Left lobe of liver (tissue), 2 donors: ENCODE results near the gene LARP1. TPM values are rescaled to one million over a fixed set of nuclear protein-coding genes. Genes with fewer than 3 reads are reported as not detected.

Experiments
- ATAC-seq: fragments of 200-7000 bp; cut with Tn5 transposase; one replicate; pipeline ENCODE4 v1.9.1; 2020; ENCODE audit warnings: mild to moderate bottlenecking, moderate library complexity
- DNase-seq: peaks from one replicate; pipeline ENCODE4 v3.0.0-alpha.2; 2020; ENCODE audit warnings: low spot score
- total RNA-seq: library from RNA; stranded (reverse); gene quantifications from one replicate; pipeline ENCODE4 v1.2.1, GENCODE V29; 2021
- donor health status: DM: no; HTN: no; CAD: no; lungs with moderate emphysema.
- donor health status: DM: no; HTN: yes; CAD: no.

The LARP1 gene
- total RNA-seq, 1 donor from 2014 or later = 83.2 TPM

DNA sequence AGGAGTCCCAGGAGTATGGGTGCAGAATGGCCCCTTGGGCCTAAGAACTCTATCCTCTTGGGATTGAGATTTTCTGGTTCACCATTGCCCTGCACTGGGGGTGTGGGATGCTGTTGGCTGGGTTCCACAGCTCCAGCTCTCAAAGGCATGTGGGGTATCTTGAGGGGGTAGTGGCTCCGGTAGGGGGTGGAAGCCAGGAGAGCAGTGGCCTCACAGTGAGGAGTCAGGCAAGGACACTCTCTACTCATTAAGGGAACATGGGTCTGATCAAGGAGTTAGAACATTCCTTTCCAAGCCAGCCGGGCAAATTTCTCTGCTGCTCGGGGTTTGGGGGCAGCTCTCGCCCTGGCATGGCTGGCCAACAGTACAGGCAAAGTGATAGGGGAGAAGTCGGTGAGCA, 33.0 kb downstream of the LARP1 start:
- no peak for DNase-seq
- no peak for ATAC-seq

- ATAC-seq (no peak), DNase-seq (no peak)
These were observed 36.4 kb downstream of the LARP1 start for GRCh38 chr5:154791535-154791934.

DNA sequence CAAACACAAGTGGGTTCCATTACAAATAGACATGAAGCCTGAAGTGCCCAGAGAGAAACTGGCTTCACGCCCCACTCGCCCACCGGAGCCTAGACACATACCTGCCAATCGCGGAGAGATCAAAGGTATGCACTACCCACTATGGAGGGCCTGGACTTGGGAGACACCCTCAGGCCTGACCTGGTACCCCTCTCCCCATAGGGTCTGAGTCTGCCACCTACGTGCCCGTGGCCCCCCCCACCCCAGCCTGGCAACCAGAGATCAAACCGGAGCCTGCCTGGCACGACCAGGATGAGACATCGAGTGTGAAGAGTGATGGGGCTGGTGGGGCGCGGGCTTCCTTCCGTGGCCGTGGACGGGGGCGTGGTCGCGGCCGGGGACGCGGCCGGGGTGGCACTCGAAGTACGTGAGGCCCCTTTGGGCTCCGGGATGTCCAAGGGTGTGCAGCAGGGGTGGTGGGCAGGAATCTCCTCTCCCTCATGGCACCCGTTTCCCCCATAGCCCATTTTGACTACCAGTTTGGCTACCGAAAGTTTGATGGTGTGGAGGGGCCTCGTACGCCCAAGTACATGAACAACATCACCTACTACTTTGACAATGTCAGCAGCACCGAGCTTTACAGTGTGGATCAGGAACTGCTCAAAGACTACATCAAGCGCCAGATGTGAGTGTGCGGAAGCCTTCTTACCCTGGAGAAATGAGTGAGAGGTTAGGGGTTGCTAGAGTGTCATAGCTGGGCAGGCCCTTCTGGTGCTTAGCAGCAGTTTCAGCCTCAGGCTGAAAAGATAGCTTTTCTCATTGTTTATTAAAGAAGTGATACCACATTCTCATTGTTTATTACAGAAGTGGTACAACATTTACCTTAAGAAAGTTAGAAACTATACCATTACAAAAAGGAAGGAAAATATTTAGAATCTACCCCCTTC, 38.7 kb downstream of the LARP1 start:
- no peak for DNase-seq
- peak; percentile 20 for ATAC-seq

- ATAC-seq (no peak), DNase-seq (no peak)
These were observed 39.5 kb downstream of the LARP1 start for GRCh38 chr5:154794525-154795234.

DNA sequence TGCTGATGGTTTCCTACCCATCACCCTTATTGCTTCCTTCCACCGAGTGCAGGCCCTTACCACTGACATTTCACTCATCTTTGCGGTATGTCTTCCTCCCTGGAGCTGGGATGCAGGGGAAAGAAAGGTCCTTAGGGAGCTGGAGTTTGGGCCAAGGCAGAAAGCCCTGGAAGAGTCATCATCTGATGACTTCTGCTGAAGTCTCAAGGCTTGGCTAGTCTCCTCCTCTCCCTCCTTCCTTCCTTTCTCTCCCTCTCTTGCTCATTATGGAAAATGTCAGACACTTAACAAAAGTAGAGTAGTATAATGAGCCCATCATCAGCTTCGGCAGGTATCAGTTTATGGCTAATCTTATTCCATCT, 40.0 kb downstream of the LARP1 start:
- ATAC-seq = no peak
- no peak for DNase-seq

GRCh38 chr5:154797762-154798161, 42.6 kb downstream of the LARP1 start:
- no peak for DNase-seq
- no peak for ATAC-seq

DNA sequence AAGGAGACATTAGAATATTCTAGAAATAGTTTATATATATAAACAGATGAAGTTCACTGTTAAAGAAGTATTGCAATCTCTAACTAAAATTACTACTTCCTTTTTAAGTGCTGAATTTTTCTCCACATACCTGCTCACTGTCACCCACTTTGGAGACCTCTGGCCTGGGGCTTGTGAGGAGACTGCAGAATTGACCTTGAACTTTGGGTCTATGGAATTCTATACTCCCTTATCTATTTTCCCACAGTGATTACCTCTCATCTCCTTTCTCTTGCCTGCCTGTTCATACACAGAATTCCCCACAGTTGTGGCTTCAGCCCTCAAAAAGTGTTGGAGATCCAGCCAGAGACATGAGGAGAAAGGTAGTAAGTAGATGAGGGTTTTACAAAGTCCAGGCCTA, 45.4 kb downstream of the LARP1 start:
- DNase-seq (no peak), ATAC-seq (no peak)

- DNase-seq (no peak), ATAC-seq (no peak)
These were observed 45.9 kb downstream of the LARP1 start for GRCh38 chr5:154801083-154801482.

DNA sequence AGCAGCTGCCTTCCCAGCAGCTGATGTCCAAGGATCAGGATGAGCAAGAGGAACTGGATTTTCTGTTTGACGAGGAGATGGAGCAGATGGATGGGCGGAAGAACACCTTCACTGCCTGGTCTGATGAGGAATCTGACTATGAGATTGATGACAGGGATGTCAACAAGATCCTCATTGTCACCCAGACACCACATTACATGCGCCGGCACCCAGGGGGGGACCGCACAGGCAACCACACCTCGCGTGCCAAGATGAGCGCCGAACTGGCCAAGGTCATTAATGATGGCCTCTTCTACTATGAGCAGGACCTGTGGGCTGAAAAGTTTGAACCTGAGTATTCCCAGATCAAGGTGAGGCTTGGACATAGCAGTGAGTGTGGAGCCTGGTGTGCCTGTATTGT, 46.9 kb downstream of the LARP1 start:
- no peak for ATAC-seq
- DNase-seq = no peak

- ATAC-seq = no peak
- DNase-seq = no peak
These were observed 51.0 kb downstream of the LARP1 start for GRCh38 chr5:154806176-154806575.

DNA sequence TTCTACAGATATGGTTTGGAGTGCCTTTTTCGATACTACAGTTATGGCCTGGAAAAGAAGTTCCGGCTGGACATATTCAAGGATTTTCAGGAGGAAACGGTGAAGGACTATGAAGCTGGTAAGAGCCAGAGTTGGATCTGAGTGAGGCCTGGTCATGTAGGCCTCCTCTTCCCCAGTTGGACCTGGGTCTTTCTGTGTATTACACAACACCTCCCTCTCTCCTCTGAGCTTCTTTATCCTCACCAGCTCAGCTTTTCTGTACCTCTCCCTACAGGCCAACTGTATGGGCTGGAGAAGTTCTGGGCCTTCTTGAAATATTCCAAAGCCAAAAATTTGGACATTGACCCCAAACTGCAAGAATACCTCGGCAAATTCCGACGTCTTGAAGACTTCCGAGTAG, 56.1 kb downstream of the LARP1 start:
- DNase-seq (no peak), ATAC-seq (peak; percentile 68)

- ATAC-seq = peak; percentile 74
These were observed 56.7 kb downstream of the LARP1 start for GRCh38 chr5:154811653-154812465.

DNA sequence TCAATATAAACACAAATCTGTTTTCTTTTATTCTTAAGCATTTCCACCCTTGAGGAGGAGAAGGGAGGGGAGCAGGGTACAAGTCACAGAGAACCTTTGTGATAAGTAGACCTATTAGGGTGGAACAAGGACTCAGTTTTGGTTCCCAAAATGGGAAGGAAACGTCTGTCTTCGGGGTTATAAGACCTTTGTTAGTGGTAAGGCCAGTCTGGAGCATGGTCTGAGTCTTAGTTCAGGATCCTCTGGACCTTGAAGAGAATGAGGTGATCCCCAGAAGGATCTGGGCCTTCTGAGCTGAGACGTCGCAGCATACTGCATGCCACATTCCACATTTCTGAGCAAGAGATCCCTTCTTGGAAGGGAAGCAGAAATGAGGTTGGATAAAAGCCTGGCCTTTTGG, 58.0 kb downstream of the LARP1 start:
- no peak for ATAC-seq
- no peak for DNase-seq

More at GRCh38 chr5:154811653-154812465, 56.7 kb downstream of the LARP1 start:
- peak; percentile 63 for DNase-seq

GRCh38 chr5:154813736-154814135, 58.6 kb downstream of the LARP1 start:
- ATAC-seq = no peak
- DNase-seq = no peak

DNA sequence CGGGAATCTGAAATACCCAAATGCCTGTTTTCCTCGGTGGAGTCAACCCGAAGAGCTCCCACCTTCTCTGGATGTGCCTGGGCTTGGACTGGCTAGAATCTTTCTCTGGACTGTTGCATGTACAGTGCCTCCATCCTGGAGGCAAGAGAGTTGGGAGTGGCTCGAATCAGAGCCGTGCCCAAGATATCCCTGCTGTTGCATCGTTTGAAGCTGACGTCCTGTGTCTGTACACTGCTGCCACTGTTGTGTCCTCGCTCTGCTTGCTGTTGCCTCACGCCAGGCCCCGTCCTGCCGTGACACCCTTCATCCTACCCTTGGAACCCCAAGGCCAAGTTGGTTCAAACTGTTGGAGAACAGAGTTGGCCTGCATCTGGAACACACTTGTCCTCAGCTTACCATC, 59.8 kb downstream of the LARP1 start:
- no peak for ATAC-seq
- no peak for DNase-seq

DNA sequence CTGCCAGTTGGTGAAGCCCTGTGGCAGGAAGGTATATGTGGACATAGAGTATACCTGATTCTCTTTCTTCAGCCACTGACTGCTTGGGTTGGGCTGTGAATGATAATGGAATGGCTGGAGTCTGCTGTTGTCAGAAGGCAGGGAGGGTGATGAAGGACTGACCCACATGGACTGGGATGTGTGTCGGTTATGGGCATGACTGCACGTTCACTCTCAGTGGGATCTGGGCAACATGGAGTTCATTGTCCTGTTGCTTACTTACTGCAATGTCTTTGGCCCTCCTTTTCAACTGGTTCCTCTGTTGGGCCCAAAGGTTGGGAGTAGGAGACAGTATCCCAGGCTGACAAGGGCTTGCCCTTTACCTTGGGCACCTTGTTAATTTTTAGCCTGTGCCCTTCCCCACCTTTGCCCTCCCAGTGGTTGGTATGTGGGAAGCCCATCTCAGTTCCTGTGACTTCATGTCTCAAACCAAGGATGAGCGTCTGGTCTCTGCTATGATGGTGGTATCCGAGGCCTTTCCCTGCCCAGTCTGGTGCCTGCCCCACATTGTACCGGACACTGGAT, 60.6 kb downstream of the LARP1 start:
- peak; percentile 66 for DNase-seq
- peak; percentile 78 for ATAC-seq

DNA sequence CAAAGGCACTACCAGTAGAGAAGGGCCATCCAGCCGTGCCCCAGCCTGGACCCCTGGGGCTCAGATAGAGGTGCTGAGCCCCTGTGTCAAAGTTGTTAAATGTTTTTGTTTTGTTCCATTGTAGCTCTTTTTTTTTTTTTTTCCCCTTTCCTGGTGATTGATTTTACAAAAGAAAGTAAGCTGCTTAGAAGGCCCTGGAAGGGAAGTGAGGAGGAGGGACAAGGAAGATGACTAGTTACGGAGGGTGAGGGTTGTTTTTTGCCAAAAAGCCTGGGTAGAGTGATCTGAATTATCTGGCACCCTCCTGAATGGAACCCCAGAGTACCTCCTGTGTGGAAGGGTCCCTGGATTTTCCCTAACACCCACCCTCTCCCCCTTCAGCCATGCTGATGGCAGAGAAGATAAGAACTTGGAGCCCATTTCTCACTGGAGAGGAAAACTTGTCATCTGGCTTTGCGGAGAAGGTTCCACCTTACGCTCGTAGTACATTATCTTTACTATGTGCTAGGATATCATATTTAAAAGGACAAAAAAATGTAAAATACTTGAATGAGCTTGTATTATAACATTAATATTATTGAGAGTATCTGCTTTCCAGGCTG, 61.8 kb downstream of the LARP1 start:
- ATAC-seq (no peak), DNase-seq (no peak)

DNA sequence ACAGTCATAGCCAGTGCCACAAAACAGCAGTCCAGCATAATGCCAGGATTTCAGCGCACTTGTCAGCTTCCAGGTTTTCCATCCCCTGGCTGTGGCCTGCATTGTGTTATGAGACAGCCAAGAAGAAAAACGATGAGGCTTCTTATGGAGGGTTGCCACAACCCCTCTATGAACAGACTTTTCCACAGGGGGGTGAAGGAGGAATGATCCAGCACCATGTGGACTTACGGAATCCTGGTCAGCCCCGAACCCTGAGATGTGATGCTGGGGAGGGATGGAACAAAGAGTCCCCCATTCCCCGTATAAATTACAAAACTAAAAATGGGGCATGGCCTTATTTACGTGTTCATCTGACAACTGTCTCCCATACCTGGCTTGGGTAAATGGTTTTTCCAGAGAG, 62.6 kb downstream of the LARP1 start:
- ATAC-seq = no peak
- DNase-seq = no peak

GRCh38 chr5:154818471-154819116, 63.4 kb downstream of the LARP1 start:
- no peak for DNase-seq

GRCh38 chr5:154819546-154819945, 64.4 kb downstream of the LARP1 start:
- ATAC-seq (no peak), DNase-seq (no peak)

More at GRCh38 chr5:154818471-154819116, 63.4 kb downstream of the LARP1 start:
- no peak for ATAC-seq
